ENCODE results near the gene SMARCD1. TPM values are rescaled to one million over a fixed set of nuclear protein-coding genes. Genes with fewer than 3 reads are reported as not detected.

Gene SMARCD1
- total RNA-seq, result 35.1 TPM

DNA sequence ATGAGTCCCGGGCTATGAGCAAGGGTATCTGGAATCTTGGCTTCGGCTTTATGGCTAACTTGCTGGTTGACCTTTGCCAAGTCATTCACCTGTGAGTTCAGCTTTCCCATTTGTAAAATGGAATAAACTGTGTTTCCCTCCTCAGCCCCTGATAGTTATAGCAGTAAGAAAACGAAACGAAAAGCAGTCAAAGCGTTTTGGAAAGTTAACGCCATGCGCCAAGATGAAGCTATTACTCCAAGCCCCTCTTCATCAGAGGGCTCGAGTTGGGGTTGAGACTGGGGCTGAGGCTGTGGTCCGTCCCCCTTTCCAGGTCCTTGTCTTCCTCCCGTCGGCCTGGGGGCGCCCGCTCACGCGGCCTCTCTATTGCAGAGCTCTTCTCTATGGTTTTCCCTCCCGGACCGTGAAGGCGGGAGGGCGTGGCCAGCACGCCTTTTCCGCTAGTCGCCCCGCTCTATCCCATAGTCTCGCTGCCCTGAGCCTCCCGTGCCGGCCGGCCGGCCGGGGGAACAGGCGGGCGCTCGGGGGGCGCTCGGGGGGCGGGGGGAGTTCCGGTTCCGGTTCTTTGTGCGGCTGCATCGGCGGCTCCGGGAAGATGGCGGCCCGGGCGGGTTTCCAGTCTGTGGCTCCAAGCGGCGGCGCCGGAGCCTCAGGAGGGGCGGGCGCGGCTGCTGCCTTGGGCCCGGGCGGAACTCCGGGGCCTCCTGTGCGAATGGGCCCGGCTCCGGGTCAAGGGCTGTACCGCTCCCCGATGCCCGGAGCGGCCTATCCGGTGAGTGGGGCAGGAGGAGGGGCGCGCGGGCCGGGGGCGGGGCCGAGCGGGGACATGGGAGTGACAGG is at the start of gene SMARCD1:
Gene SMARCD1, plus strand, starts transcription at position 568 of the 840 bp plus-strand sequence. Its CDS starts 28 bp downstream, at position 596.
- DNase-seq (ENCODE audit: low spot score in 2 of 2), result peak; percentile 92 to 94
- FAIRE-seq, result no peak

DNA sequence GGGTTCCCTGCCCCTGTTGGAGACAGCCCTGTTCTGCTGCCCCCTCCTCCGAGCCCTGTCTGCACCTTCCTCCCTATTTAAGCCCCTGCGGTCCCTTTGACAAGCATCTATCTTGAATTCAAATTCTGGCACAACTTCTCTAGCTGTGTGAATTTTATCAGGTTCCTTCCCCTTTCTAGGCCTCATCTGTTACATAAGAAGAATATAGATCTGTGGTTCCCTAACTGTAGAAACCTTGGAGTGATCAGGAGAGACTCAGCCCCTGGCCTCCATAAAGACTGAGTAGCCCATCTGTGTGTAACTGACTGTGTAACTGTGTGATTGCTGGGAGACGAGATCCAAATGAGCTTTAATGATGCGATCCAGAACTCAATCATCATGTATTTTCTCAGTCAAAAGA is 46.8 kb upstream of the SMARCD1 start:
- no peak for FAIRE-seq
- no peak for DNase-seq (ENCODE audit: low spot score in 2 of 2)

DNA sequence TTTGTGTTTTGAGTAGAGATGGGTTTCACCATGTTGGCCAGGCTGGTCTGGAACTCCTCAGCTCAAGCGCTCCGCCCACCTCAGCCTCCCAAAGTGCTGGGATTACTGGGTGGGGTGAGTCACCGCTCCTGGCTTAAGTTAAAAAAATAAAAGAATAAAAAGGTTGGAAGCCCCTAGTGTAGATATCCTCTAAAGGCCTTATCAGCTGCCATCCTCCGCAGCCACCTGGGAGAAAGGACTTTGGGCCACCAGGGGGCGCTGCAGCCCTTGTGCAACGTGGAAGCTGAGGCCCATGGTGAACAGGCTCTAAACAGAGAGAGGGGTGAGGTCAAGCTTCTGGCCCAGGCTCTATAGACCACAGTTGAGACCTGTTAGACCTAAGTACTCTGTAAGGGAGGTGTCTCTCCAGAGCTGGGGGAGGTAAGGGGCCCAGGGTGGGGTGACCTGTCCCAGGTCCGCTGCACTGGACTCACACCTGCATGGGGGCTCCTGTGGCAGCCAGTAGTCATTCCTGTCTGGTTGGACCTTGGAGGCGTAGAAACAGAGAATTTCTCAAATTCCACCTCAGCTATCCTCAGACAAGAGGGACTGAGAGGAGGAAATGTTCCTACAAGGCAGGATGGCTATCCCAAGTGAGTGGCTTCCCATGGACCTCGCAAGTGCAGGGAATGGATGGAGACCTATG is 45.8 kb upstream of the SMARCD1 start:
- peak; percentile 65 to 78 for DNase-seq (ENCODE audit: low spot score in 2 of 2)
- FAIRE-seq, result no peak

DNA sequence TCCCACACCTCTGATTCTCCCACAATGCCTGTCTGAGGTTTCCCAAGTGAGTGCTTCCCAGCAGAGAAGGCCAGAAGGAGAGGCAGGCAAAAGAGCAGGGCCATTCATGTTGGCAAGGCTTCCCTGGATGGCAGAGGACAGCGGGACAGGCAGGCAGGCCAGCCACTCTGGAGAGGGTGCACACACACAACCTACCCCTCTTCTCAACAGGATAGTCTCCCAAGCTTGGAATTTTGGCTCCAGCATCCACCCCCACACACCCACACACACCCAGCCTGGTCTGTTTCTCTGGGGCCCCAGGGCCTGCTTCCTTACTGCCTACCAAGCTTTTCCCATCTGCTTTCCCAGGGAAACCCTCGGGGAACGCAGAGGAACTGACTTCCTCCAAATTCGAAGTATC is 44.5 kb upstream of the SMARCD1 start:
- no peak for FAIRE-seq

DNA sequence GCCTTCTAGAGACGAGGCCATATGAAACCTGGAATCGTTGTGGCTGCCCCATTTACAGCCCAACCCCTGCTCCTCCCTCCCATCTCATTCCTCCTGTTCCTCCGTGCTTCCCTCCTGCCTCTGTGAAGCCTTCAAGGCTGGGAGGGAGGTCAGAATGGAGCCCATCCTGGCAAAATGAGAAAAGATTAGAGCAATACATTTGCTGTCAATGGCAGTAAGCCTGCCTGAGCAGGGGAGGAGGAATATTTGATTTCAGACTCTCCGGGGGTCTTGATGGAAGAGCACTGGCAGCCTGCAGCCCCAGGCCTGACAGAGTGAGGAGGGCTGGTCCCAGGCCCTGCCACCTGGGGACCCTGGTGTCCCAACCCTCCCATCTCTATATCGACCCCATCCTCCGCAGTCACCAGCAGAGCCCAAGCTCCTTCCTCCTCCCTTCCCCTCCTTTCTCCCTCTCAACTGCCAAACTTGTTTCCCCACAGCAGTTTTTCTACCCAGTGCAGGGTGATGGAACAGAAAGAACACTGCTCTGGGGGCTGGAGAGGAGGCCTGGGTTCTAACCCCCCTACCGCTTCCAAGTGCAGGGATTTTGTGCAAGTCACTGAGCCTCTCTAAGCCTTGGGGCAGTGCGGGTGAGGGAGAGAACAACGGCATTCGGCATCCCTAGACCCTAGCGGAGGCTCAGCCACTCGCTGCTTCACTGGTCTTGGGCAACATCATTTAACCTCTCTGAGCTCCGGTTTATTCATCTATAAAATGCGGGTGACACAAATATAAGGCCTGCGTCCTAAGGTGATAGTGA is 43.9 kb upstream of the SMARCD1 start:
- FAIRE-seq (no peak), DNase-seq (ENCODE audit: low spot score in 2 of 2) (no peak)

More for the DNA sequence above, 44.5 kb upstream of the SMARCD1 start:
- DNase-seq (ENCODE audit: low spot score in 2 of 2), result no peak

DNA sequence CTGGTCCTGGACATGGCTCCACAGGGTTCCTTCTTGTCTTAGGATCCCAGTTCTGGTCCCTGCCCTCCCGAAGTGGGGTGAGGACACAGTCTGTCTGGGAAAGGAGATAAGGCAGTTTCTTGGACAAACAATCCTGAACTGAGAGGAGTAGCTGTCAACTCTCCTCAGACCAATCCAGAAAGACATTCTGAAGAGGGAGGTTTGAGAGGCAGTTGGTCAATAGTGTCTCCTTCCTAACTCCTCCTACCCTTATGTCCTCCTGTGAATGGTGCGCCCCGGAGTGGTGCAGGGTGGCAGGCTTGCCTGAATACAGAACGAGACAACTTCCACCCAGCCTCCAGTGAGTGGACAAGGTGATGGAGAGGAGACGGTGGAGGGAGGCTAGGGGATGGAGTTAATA is 43.2 kb upstream of the SMARCD1 start:
- no peak for DNase-seq (ENCODE audit: low spot score in 2 of 2)

DNA sequence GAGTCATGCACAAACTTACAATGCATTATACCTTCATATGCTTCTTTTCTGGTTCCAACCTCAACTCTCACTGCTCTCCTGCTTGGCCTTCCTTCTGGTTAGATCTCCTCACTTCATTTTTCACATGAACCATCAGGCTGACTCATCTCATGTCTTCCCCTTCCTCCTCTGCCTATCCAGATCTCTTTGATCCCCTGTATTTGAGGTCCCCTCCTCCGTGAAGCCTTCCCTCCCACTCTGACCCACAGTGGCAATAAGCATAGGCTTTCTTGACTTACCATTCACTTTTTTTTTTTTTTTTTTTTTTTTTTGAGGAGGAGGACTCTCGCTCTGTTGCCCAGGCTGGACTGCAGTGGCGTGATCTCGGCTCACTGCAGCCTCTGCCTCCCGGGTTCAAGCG is 42.4 kb upstream of the SMARCD1 start:
- FAIRE-seq, result no peak
- no peak for DNase-seq (ENCODE audit: low spot score in 2 of 2)

More for the DNA sequence above, 43.2 kb upstream of the SMARCD1 start:
- FAIRE-seq, result no peak

DNA sequence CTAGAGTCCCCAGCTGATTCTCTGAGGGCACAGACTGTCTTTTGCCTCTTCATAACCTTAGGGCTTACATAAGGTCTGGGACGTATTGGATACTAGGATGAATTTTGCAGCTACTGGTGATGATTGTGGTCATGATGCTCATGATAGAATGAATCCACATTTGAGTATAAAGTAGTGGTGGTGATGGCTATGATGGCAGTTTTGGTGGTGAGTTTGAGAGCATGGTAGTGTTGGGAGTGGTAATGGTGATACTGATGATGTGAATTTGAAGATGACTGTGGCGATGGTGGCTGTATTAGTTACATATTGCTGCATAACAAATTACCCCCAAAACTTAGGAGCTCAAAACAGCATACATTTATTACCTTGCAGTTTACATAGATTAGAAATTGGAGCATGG is 41.8 kb upstream of the SMARCD1 start:
- DNase-seq (ENCODE audit: low spot score in 2 of 2) (no peak), FAIRE-seq (no peak)

DNA sequence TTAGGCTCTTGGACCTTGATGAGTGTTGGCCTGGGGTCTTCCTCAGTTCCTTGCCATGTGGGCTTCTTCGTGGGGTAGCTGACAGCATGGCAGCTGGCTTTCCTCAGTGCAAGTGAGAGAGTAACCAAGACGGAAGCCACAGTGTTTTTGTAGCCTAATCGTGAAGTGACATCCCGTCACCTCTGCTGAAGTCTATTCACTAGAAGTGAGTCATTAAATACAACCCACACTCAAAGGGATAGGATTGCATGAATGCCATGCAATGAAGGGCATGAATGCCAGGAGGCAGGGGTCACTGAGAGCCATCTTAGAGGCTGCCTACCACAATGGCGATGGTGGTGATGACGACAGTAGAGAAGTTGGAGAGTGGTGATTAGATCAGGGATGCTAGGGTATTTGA is 41.3 kb upstream of the SMARCD1 start:
- FAIRE-seq, result no peak

DNA sequence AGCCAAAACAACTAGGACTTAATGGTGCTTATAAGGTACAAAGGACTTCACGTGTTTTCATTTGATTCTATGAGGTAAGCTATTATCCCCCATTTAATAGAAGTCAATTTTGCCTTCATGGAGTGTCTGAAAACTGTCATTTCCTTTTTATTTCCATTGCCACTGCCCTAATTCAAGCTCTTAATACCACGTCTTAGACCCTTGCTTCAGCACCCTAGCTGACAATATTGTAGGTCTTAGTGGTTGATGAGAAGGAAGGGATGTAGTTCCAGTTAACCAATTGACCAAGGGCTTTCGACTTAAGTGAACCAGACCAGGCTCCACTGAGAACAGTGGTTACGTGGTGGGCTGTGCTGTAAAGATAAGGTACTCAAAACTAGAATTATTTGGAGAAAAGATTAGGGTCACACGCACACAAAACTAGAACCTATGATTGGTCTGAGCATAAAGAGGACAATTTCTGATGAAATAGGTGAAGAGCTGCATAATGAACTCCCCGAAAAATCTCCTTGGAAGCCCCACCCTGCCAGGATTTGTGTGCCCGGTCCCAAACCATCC is 37.4 kb upstream of the SMARCD1 start:
- FAIRE-seq, result no peak
- DNase-seq (ENCODE audit: low spot score in 2 of 2), result no peak

More for the DNA sequence above, 41.3 kb upstream of the SMARCD1 start:
- no peak for DNase-seq (ENCODE audit: low spot score in 2 of 2)

DNA sequence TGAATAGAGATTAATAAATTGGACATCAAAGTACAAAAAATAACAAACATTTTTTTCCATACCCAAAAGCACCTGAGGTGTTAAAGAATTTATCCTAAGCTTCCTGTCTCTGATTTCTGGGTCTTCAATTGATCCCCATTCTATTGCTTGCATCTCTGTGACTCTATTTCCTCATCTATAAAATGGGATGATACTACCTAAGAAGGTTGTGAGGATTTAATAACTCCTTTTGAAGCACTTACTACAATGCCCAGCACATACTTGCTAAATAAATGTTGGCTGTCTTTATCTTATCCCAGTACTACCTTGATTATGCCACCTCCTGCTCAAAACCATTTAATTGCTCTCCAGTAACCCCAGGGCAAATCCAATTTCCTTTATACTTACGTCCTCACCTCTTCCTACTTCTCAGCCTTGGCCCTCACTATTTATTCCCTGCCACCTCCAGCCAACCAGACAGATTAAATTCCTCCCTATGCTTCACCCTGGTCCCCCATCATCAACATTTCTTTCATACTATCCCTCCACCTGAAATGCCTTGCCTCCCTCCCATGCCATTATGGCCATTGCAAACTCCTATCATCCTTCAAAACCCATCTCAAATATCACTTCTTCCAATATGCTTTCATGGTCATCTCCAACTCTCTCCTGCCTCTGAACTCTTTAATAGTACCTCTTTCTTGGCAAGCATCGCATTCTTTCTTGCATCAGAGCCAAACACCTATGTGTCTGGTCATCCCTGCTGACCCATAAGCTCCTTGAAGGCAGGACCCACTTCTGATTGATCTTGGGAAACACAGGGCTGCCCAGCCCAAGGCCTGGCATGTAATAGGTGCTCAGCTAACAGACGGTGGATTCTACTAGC is 35.7 kb upstream of the SMARCD1 start:
- no peak for DNase-seq (ENCODE audit: low spot score in 2 of 2)
- no peak for FAIRE-seq

DNA sequence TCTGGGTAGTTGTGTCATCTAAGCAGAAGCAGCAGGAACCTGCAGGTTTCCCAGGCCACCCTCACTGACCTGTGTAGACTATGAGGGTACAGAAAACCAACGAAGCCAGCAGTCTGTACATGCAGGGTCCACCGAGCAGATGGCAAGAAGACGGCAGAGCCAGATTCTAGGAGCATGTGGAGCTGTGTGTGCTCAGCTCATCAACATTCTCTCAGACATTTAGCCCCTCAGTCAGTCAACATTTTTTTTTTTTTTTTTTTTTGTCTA is 35.1 kb upstream of the SMARCD1 start:
- DNase-seq (ENCODE audit: low spot score in 2 of 2) (no peak), FAIRE-seq (no peak)

DNA sequence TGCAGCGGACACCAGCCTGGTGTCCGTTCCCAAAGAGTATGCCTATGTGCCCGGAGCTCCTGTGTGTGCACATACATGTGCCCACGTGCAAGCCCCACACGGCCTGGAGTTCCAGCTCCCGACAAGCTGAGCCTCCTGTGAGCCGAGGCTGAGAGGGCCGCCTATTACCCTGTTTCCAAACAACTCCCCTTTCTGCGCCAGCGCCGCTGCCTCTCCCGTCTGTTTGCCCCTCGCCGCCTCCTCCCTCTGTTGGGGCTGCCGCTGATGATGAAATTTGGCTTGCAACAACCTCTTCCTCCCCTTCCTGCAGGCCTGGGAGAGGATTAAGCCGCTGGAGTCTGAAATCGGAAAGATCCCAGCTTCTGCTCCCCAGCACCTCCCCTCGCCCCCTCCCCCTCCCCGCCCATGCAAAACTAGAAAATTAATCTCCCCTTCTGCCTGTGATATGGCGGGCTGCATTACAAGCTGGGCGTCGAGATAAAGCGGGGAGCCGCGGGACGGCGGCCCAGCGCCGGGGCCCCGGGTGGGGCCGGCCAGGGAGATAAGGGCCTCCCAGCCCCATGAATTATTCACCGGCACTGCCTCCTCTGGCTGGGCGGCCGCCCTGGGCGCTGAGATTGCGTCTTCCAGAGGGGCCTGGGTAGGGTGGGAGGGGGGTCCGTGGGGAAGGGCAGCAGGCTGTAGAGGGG is 34.6 kb upstream of the SMARCD1 start:
- DNase-seq (ENCODE audit: low spot score in 2 of 2), result no peak
- FAIRE-seq, result no peak

DNA sequence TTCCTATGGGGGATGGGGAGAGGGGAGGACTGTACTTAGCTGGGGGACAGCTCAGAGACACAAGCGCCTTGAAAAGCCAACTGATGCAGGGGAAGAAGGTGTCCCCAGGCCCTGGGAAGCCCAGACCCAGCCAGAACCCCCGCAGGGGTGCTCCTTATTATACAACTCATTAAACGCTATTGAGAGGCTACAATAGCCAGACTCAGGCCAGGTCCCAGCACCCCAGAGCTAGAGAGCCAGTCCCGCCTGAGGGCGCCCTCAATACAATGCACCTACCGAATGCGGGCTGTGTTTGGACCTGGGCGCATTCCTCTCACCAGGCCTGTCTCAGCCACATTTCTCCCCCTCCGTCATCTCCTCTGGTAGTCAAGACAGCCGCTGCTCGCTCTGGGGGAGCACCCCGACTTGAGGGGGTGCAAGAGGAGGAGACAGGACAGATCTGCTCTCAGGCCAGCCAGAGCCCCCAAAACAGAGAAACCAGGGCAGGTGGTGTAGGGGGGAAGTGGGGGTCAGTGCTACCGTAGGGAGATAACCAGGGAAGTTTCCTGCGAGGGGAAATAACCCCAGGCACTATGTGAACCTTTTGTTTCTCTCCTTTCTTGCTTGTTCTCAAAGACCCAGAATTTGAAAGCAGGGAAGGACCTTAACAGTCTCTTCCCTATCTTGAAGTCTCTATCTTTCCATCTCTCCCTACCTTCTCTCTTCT is 33.9 kb upstream of the SMARCD1 start:
- FAIRE-seq (no peak), DNase-seq (ENCODE audit: low spot score in 2 of 2) (no peak)

DNA sequence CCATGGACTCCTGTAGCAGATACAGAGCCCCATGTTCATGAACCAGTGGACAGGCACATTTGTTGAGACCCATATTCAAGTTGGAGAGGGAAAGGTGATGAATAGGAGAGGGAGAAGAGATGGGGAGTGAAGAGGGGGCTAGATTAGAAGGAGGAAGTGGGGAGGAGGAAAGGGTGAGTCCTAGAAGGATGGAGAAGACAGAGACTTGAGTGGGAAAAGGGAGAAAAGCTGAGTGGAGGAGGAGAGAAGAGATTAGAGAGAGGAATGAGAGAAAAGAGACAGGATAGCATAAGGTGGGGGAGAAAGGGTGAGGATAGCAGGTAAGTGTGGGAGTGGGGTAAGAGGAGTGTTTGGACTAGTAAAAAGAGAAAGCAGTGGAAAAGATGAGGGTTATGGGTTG is 32.6 kb upstream of the SMARCD1 start:
- DNase-seq (ENCODE audit: low spot score in 2 of 2), result no peak
- no peak for FAIRE-seq

DNA sequence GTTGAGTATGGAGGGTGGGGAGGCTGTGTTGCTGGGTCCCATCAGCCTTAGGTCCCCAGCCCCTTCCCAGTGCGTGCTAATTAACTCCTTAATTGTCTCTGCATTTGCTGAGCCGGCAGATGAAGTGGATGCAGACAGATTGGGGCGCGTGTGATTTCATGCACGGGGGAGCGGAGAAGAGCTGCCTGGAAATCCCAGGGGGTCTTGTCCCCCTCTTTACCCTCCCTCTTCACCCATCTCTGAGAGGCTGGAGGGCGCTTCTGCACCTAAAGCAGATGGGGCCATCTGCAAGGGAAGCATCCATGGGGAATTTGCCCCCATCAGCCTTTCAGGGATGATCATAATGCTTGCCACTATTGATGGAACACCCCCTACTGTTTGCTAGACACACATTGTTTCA is 32.2 kb upstream of the SMARCD1 start:
- FAIRE-seq (no peak), DNase-seq (ENCODE audit: low spot score in 2 of 2) (no peak)

DNA sequence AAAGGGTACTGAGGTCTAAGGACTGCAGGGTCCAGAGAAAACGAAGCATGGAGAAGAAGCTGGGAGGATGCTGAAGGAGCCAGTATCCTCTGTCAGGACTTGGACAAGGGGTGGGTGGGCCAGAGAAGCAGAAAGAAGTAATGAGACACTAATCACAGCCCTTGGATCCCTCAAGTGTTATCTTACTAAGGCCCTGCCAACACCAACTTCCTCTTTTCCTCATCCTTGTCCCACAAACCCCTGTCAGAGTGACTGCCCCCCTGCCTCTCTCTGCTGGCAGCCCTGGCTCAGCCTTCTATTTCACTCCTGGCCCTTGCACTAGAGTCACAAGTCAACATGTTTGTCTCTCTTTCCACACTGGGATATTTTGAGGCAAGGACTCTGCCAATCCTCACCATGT is 31.6 kb upstream of the SMARCD1 start:
- DNase-seq (ENCODE audit: low spot score in 2 of 2) (no peak), FAIRE-seq (no peak)

DNA sequence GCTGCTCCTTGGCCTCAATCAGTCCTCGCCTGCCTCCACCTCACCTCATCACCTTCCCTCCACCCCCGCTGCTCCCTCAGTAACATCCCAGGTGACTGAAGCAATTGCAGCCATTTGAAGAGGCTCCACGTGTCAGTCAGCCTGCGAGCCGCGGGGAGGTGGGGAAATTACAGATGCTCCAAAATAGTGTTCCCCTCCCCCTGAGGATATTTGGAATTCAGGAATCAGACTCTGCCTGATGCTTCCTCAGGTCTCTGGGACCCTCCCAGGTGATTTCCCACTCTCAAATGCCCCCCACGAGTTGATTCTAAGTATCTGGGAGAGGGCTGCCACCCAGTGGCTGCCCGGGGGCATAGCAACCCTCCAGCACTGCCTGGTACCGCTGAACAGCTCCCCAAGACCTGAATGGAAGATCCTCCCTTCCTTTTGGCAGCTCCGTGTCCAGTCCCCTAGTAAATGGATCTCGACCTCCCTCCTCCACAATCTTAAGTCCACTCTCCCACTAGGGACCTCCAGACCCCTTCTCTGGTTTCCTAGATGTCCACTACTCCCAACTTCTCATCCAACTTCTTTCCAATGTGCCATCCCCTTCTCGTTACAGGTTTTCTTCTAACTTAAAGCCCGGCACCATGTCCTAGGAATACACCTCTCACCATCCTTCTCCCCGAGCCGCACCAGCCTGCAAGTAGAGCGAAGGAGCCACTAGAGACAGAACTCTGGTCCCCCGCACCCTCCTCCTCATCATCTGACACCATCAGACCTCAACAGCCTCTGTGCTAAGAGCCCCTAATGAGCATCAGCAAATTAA is 29.1 kb upstream of the SMARCD1 start:
- DNase-seq (ENCODE audit: low spot score in 2 of 2), result peak; percentile 77 to 81
- no peak for FAIRE-seq
